ENCODE data around the gene KLRK1.
A peak's percentile ranks its signal among the peaks of the same experiment; 100 is the strongest.
"Not testable (repeated sequence)": the region's sequence is repeated elsewhere in the genome, so short reads cannot be mapped to it uniquely, and the experiment has no call there.

Gene KLRK1

DNA sequence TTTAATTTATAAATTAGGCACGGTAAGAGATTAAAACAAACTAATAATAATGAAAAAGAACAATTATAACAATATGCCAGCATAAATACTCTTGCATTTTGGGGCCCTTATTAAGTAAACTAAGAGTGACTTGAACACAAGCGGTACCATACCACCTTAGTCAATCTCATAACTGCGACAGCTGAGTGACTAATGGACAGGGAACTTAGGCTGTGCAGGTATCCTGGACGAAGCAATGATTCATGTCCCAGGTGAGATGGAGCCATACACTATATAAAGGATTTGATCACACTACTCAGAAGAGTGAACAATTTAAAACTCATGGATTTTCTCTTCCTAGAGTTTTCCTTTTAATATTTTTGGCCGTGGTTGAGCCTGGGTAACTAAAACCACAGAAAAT, 15.5 kb upstream of the KLRK1 start:
- no peaks in the 10 kb centered on the region for H3K36me3 ChIP-seq (ENCODE audit: control insufficient read depth, insufficient read depth, low read length)
- H3K4me1 ChIP-seq (ENCODE audit: control insufficient read depth, insufficient read depth, low read length): no peaks in the 10 kb centered on the region
- 0 out of 2 replicates have a peak, but pooled peaks cover 6% of the 10 kb centered on the region for H3K9me3 ChIP-seq (ENCODE audit: control insufficient read depth, insufficient read depth, low read depth, low read length)
- no peaks in the 10 kb centered on the region for H3K27me3 ChIP-seq (ENCODE audit: control insufficient read depth, insufficient read depth, low read length)
- H3K27ac ChIP-seq (ENCODE audit: low read depth, low read length): no peak overlapping the region
- no peak overlapping the region for H3K4me3 ChIP-seq (ENCODE audit: low read depth, low read length)
- no peak overlapping the region for H3K9ac ChIP-seq (ENCODE audit: low read length)

DNA sequence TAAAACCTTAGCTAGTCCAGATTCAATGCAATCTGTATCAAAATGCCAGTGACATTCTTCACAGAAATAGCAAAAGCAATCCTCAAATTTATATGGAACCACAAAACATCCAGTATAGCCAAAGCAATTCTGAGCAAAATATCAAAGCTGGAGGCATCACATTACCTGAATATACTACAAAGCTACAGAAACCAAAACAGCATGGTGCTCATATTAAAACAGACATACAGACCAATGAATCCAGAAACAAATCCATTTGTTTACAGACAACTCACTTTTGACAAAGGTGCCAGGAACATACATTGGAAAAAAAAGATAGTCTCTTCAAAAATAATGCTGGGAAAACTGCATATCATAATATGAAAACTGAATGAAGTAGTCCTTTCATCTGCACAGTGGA, 15.0 kb upstream of the KLRK1 start:
- no peak overlapping the region for H3K27ac ChIP-seq (ENCODE audit: low read depth, low read length)
- no peaks in the 10 kb centered on the region for H3K27me3 ChIP-seq (ENCODE audit: control insufficient read depth, insufficient read depth, low read length)

DNA sequence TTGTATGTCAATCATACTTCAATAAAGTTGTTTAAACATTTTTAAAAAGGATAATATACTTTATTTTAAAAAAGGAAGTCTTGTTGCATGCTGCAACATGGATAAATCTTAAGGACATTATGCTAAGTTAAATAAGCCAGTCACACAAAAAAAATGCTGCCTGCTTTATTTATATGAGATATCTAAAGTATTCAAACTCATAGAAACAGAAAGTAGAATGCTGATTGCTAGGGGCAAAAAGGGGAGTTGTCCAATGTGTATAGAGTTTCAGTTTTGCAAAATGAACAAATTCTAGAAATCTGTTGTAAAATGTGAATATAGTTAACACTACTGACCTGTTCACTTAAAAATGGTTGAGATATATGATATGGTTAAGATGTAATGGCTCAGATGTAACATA, 11.0 kb upstream of the KLRK1 start:
- Histone ChIP-seq H3K9me3 (ENCODE audit: control insufficient read depth, insufficient read depth, low read depth, low read length) (0 out of 2 replicates have a peak, but pooled peaks cover 6% of the 10 kb centered on the region), H3K27me3 (ENCODE audit: control insufficient read depth, insufficient read depth, low read length) (no peaks in the 10 kb centered on the region), H3K27ac (ENCODE audit: low read depth, low read length) (no peak overlapping the region), H3K9ac (ENCODE audit: low read length) (no peak overlapping the region), H3K4me3 (ENCODE audit: low read depth, low read length) (no peak overlapping the region), H3K36me3 (ENCODE audit: control insufficient read depth, insufficient read depth, low read length) (no peaks in the 10 kb centered on the region), H3K4me1 (ENCODE audit: control insufficient read depth, insufficient read depth, low read length) (peaks cover 5% of the 10 kb centered on the region; the same call in 1 of the 2 replicates)

More for the DNA sequence above, 15.0 kb upstream of the KLRK1 start:
- Histone ChIP-seq H3K4me1 (ENCODE audit: control insufficient read depth, insufficient read depth, low read length) (no peaks in the 10 kb centered on the region), H3K36me3 (ENCODE audit: control insufficient read depth, insufficient read depth, low read length) (no peaks in the 10 kb centered on the region), H3K4me3 (ENCODE audit: low read depth, low read length) (no peak overlapping the region), H3K9me3 (ENCODE audit: control insufficient read depth, insufficient read depth, low read depth, low read length) (0 out of 2 replicates have a peak, but pooled peaks cover 6% of the 10 kb centered on the region), H3K9ac (ENCODE audit: low read length) (no peak overlapping the region)

DNA sequence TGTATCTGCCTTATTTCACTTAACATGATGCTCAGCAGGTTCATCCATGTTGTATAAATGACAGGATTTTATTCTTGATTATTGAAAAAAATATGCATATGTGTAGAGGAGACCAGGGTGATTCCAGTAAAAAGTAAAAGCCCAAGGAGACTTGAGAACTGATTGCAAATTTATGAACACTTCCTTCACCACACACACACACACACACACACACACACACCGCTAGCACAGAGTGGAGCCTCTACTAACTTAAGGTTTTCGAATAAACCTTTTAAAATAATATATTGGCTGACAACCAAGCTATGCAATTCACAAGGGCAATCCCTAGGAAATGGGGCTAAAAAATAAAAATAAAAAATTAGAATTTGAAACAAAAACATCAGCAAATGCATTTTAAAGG, 8.3 kb upstream of the KLRK1 start:
- Histone ChIP-seq H3K4me1 (ENCODE audit: control insufficient read depth, insufficient read depth, low read length) (peaks cover 14% of the 10 kb centered on the region; the same call in 1 of the 2 replicates), H3K27me3 (ENCODE audit: control insufficient read depth, insufficient read depth, low read length) (no peaks in the 10 kb centered on the region), H3K9me3 (ENCODE audit: control insufficient read depth, insufficient read depth, low read depth, low read length) (no peaks in the 10 kb centered on the region), H3K4me3 (ENCODE audit: low read depth, low read length) (no peak overlapping the region), H3K27ac (ENCODE audit: low read depth, low read length) (no peak overlapping the region), H3K9ac (ENCODE audit: low read length) (no peak overlapping the region), H3K36me3 (ENCODE audit: control insufficient read depth, insufficient read depth, low read length) (no peaks in the 10 kb centered on the region)

DNA sequence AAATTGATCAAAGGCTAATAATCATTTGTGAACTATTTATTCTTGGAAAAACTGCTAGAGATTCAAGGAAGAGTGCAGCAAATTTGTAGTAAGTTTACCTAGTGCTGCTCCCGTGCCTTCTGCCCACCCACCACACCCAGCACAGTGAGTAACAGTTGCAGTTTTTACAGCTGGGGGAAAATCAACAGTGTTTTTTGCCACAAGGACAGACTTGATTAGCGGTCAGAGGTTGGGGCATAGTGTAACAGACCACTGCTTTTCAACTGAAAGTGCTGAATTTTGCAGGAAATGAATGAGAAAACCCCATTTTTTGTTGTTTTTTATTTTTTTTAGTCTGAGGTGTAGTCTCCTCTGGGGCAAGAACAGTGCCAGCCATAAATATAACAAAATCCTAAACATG, 7.5 kb upstream of the KLRK1 start:
- Histone ChIP-seq H3K9ac (ENCODE audit: low read length) (no peak overlapping the region), H3K36me3 (ENCODE audit: control insufficient read depth, insufficient read depth, low read length) (no peaks in the 10 kb centered on the region), H3K27me3 (ENCODE audit: control insufficient read depth, insufficient read depth, low read length) (no peaks in the 10 kb centered on the region), H3K27ac (ENCODE audit: low read depth, low read length) (no peak overlapping the region), H3K4me1 (ENCODE audit: control insufficient read depth, insufficient read depth, low read length) (peaks cover 14% of the 10 kb centered on the region; the same call in 1 of the 2 replicates), H3K9me3 (ENCODE audit: control insufficient read depth, insufficient read depth, low read depth, low read length) (no peaks in the 10 kb centered on the region), H3K4me3 (ENCODE audit: low read depth, low read length) (peak overlapping the region; percentile 32; the same call in 1 of the 2 replicates)

DNA sequence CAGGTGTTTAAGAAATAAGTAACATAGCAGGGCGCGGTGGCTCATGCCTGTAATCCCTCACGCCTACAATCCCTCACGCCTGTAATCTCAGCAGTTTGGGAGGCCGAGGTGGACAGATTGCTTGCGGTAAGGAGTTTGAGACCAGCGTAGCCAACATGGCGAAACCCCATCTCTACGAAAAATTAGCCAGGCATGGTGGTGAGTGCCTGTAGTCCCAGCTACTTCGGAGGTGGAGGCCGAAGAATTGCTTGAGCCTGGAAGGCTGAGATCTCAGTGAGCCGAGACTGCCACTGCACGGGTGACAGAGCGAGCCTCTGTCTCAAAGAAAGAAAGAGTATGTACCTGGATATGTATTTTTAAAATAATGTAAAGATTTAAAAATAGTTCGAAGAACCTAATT, 6.3 kb upstream of the KLRK1 start:
- H3K27me3 ChIP-seq (ENCODE audit: control insufficient read depth, insufficient read depth, low read length); H3K27ac ChIP-seq (ENCODE audit: low read depth, low read length); H3K36me3 ChIP-seq (ENCODE audit: control insufficient read depth, insufficient read depth, low read length); H3K9me3 ChIP-seq (ENCODE audit: control insufficient read depth, insufficient read depth, low read depth, low read length): not testable (repeated sequence)
- H3K4me1 ChIP-seq (ENCODE audit: control insufficient read depth, insufficient read depth, low read length): peaks cover 14% of the 10 kb centered on the region; the same call in 1 of the 2 replicates
- peak overlapping the region; percentile 26 for H3K9ac ChIP-seq (ENCODE audit: low read length)
- H3K4me3 ChIP-seq (ENCODE audit: low read depth, low read length): peak overlapping the region; percentile 29; the same call in 1 of the 2 replicates

DNA sequence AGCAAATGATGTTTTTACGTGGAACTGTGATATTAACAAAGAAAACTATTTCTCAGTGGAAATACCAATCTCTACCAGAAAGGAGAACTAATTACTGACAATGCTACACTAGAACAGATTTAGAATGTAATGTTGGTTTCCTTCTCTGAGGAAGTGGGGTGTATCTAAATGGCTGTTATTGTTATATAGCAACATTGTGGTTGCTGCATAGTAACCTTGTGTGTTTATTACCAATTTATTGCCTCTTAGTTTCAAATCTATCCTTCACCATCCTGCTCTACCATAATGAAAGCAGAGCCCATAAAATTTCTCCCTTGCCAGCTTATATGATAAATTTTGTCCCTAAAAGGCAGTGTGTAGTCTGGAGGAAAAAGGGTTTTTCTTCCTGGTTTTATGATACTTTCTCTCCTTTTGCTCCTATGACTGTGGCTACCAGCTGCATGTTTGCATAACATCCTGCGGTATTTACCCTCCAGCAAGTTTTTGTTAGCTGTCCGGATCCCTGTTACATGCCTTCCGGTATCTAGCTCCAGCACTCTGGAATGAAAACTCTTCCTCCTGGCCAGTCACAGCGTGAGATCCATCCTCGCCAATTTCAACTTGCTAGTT, 5.7 kb upstream of the KLRK1 start:
- H3K9ac ChIP-seq (ENCODE audit: low read length): no peak overlapping the region
- H3K9me3 ChIP-seq (ENCODE audit: control insufficient read depth, insufficient read depth, low read depth, low read length): no peaks in the 10 kb centered on the region
- peaks cover 14% of the 10 kb centered on the region; the same call in 1 of the 2 replicates for H3K4me1 ChIP-seq (ENCODE audit: control insufficient read depth, insufficient read depth, low read length)
- peak overlapping the region; percentile 25; the same call in 1 of the 2 replicates for H3K27ac ChIP-seq (ENCODE audit: low read depth, low read length)
- H3K27me3 ChIP-seq (ENCODE audit: control insufficient read depth, insufficient read depth, low read length): no peaks in the 10 kb centered on the region
- H3K4me3 ChIP-seq (ENCODE audit: low read depth, low read length): peak overlapping the region; percentile 29; the same call in 1 of the 2 replicates
- H3K36me3 ChIP-seq (ENCODE audit: control insufficient read depth, insufficient read depth, low read length): no peaks in the 10 kb centered on the region

DNA sequence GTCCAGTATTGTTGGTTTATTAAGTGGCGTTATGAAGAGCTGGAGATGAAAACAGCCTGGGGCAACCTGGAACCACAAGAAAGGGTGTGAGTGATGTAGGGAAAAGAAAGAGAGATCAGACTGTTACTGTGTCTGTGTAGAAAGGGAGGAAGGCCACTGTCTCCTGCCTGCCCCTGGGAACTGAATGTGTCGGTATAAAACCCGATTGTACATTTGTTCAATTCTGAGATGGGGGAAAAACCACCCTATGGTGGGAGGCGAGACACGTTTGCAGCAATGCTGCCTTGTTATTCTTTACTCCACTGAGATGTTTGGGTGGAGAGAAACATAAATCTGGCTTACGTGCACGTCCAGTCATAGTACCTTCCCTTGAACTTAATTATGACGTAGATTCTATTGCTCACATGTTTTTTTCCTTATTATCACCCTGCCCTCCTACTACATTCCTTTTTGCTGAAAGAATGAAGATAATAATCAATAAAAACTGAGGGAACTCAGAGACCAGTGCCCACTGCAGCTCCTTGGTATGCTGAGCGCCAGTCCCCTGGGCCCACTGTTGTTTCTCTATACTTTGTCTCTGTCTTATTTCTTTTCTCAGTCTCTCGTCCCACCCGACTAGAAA, 4.8 kb upstream of the KLRK1 start:
- H3K9me3 ChIP-seq (ENCODE audit: control insufficient read depth, insufficient read depth, low read depth, low read length); H3K27ac ChIP-seq (ENCODE audit: low read depth, low read length); H3K36me3 ChIP-seq (ENCODE audit: control insufficient read depth, insufficient read depth, low read length); H3K27me3 ChIP-seq (ENCODE audit: control insufficient read depth, insufficient read depth, low read length); H3K9ac ChIP-seq (ENCODE audit: low read length); H3K4me3 ChIP-seq (ENCODE audit: low read depth, low read length): not testable (repeated sequence)
- peaks cover 14% of the 10 kb centered on the region; the same call in 1 of the 2 replicates for H3K4me1 ChIP-seq (ENCODE audit: control insufficient read depth, insufficient read depth, low read length)

DNA sequence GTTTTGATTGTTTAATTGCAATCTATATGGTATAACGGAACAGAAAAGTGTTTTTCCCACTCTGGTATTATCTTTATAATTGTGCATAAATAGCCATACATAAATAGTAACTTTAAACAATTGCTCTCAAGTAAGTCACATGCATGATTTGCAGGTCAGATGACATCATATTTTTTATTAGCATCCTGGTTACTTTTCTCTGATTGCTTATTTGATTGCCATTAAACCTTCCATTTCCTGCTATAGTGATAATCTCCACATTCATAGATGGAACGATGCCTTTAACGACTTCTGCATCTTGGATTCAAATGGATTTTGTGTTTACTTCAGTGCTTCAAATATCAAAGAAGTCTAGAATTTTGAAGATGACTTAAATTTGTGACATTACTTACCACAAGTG, 3.5 kb upstream of the KLRK1 start:
- H3K4me3 ChIP-seq (ENCODE audit: low read depth, low read length): no peak overlapping the region
- H3K27ac ChIP-seq (ENCODE audit: low read depth, low read length): no peak overlapping the region
- H3K36me3 ChIP-seq (ENCODE audit: control insufficient read depth, insufficient read depth, low read length): no peaks in the 10 kb centered on the region
- peaks cover 14% of the 10 kb centered on the region; the same call in 1 of the 2 replicates for H3K4me1 ChIP-seq (ENCODE audit: control insufficient read depth, insufficient read depth, low read length)
- no peaks in the 10 kb centered on the region for H3K9me3 ChIP-seq (ENCODE audit: control insufficient read depth, insufficient read depth, low read depth, low read length)
- H3K9ac ChIP-seq (ENCODE audit: low read length): no peak overlapping the region
- H3K27me3 ChIP-seq (ENCODE audit: control insufficient read depth, insufficient read depth, low read length): no peaks in the 10 kb centered on the region

DNA sequence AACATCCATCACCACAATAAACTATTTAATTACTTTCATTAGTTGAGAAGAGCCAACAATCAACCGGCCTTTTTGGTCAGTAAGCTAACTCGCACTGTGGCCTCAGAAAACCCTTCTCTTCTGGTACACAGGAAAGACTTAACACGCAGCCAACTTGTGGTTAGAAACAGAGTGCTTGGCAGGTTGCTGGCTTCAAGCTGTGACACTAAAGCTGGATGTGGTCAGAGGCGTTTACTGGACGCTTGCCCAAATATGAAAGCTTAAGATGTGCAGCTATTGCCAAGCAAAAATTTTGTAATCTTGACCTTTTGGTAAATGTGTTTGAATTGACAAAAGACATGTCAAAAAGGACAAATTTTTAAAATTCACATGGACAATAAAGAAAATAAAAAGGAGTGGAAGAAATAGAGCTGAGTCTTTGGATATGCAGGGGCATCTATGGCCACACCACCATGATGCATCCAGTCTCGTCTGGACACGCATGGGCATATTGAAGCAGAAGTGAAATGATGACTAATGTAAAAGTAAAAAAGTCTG, 2.6 kb upstream of the KLRK1 start:
- Histone ChIP-seq H3K4me3 (ENCODE audit: low read depth, low read length) (no peak overlapping the region), H3K4me1 (ENCODE audit: control insufficient read depth, insufficient read depth, low read length) (peaks cover 14% of the 10 kb centered on the region; the same call in 1 of the 2 replicates), H3K36me3 (ENCODE audit: control insufficient read depth, insufficient read depth, low read length) (no peaks in the 10 kb centered on the region), H3K9ac (ENCODE audit: low read length) (no peak overlapping the region), H3K27ac (ENCODE audit: low read depth, low read length) (no peak overlapping the region), H3K9me3 (ENCODE audit: control insufficient read depth, insufficient read depth, low read depth, low read length) (no peaks in the 10 kb centered on the region), H3K27me3 (ENCODE audit: control insufficient read depth, insufficient read depth, low read length) (no peaks in the 10 kb centered on the region)

DNA sequence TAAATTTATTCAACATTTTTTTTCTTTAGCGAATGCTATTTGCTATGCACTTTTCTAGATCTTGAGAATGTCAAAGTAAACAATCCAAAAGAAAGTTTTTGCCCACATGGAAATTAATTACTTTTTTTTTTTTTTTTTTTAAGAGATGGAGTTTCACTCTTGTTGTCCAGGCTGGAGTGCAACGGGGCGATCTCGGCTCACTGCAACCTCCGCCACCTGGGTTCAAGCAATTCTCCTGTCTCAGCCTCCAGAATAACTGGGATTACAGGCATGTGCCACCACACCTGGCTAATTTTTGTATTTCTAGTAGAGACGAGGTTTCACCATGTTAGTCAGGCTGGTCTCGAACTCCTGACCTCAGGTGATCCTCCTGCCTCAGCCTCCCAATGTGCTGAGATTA, 1.1 kb upstream of the KLRK1 start:
- not testable (repeated sequence) for H3K9me3 ChIP-seq (ENCODE audit: control insufficient read depth, insufficient read depth, low read depth, low read length); H3K4me1 ChIP-seq (ENCODE audit: control insufficient read depth, insufficient read depth, low read length); H3K27ac ChIP-seq (ENCODE audit: low read depth, low read length); H3K27me3 ChIP-seq (ENCODE audit: control insufficient read depth, insufficient read depth, low read length); H3K4me3 ChIP-seq (ENCODE audit: low read depth, low read length); H3K9ac ChIP-seq (ENCODE audit: low read length); H3K36me3 ChIP-seq (ENCODE audit: control insufficient read depth, insufficient read depth, low read length)
